DOHH2 (cell line): Measurements from ENCODE around the gene LSS.

ENCODE experiments used
- EZH2phosphoT487 ChIP-seq: fragments of 200-600 bp; sonication (generic); IDR thresholded peaks from 2 replicates; pipeline ENCODE4 v1.6.1; 2017; ENCODE audit warnings: borderline replicate concordance, mild to moderate bottlenecking, antibody characterized with exemption, low read length, moderate library complexity, mixed read lengths
- TF ChIP-seq, protein P1 (sequence below): fragments of 200-600 bp; sonication (generic); IDR thresholded peaks from one replicate; pipeline ENCODE4 v1.5.1; 2014; ENCODE audit warnings: antibody characterized with exemption, mild to moderate bottlenecking, low read depth, low read length; ENCODE audit not compliant: poor library complexity, severe bottlenecking

GRCh38 chr21:46173573-46173972 lies 55.0 kb downstream of the LSS start:
- TF ChIP-seq EZH2phosphoT487, result no peak
- TF ChIP-seq, protein P1, sequence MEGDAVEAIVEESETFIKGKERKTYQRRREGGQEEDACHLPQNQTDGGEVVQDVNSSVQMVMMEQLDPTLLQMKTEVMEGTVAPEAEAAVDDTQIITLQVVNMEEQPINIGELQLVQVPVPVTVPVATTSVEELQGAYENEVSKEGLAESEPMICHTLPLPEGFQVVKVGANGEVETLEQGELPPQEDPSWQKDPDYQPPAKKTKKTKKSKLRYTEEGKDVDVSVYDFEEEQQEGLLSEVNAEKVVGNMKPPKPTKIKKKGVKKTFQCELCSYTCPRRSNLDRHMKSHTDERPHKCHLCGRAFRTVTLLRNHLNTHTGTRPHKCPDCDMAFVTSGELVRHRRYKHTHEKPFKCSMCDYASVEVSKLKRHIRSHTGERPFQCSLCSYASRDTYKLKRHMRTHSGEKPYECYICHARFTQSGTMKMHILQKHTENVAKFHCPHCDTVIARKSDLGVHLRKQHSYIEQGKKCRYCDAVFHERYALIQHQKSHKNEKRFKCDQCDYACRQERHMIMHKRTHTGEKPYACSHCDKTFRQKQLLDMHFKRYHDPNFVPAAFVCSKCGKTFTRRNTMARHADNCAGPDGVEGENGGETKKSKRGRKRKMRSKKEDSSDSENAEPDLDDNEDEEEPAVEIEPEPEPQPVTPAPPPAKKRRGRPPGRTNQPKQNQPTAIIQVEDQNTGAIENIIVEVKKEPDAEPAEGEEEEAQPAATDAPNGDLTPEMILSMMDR, result no peak
